H9 (cell line): ENCODE data around the gene ERO1B. TPM values are rescaled to one million over a fixed set of nuclear protein-coding genes. Genes with fewer than 3 reads are reported as not detected.

Experiments used
- DNase-seq: peaks from one replicate; pipeline ENCODE4 v3.0.0-alpha.2; 2017
- H2AFZ ChIP-seq: one replicate; pipeline ENCODE4 v1.6.1; 2013; ENCODE audit warnings: mild to moderate bottlenecking, low read length, control low read depth, moderate library complexity
- H2AK5ac ChIP-seq: 2 replicates; pipeline ENCODE4 v1.6.1; 2013; ENCODE audit warnings: low read length, control low read depth, mixed read lengths; ENCODE audit not compliant: insufficient read length
- H2BK120ac ChIP-seq: one replicate; pipeline ENCODE4 v1.6.1; 2013; ENCODE audit warnings: low read depth, mild to moderate bottlenecking, low read length, control low read depth, inconsistent platforms; ENCODE audit not compliant: poor library complexity, severe bottlenecking
- H2BK12ac ChIP-seq: 2 replicates; pipeline ENCODE4 v1.6.1; 2013; ENCODE audit warnings: low read length, control low read depth, mixed read lengths, low read depth; ENCODE audit not compliant: insufficient read length
- H2BK15ac ChIP-seq: 2 replicates; pipeline ENCODE4 v1.6.1; 2013; ENCODE audit warnings: low read depth, low read length, control low read depth
- H2BK20ac ChIP-seq: one replicate; pipeline ENCODE4 v1.6.1; 2013; ENCODE audit warnings: low read depth, mild to moderate bottlenecking, low read length, control low read depth, inconsistent platforms; ENCODE audit not compliant: poor library complexity, severe bottlenecking
- H2BK5ac ChIP-seq: 2 replicates; pipeline ENCODE4 v1.6.1; 2013; ENCODE audit warnings: low read length, control low read depth, mixed read lengths; ENCODE audit not compliant: insufficient read length
- H3K14ac ChIP-seq: 2 replicates; pipeline ENCODE4 v1.6.1; 2013; ENCODE audit warnings: low read length, control low read depth; ENCODE audit not compliant: insufficient read depth
- H3K18ac ChIP-seq: 2 replicates; pipeline ENCODE4 v1.6.1; 2013; ENCODE audit warnings: low read depth, mild to moderate bottlenecking, mixed read lengths, low read length, control low read depth; ENCODE audit not compliant: insufficient read length
- H3K23ac ChIP-seq: 2 replicates; pipeline ENCODE4 v1.6.1; 2013; ENCODE audit warnings: low read length, control low read depth, mixed read lengths, low read depth; ENCODE audit not compliant: insufficient read length
- H3K23me2 ChIP-seq: 2 replicates; pipeline ENCODE4 v1.6.1; 2013; ENCODE audit warnings: low read depth, mild to moderate bottlenecking, mixed read lengths, low read length, control low read depth; ENCODE audit not compliant: insufficient read length, poor library complexity, severe bottlenecking
- H3K27ac ChIP-seq: 2 replicates; pipeline ENCODE4 v1.5.1; 2013; ENCODE audit warnings: low read length, control low read depth, mixed read lengths, low read depth; ENCODE audit not compliant: insufficient read length
- H3K27me3 ChIP-seq: 2 replicates; pipeline ENCODE4 v1.6.1; 2013; ENCODE audit warnings: low read length, control low read depth, inconsistent platforms; ENCODE audit not compliant: insufficient read depth
- H3K4ac ChIP-seq: 2 replicates; pipeline ENCODE4 v1.6.1; 2013; ENCODE audit warnings: low read depth, mild to moderate bottlenecking, control low read depth, inconsistent platforms, low read length, moderate library complexity
- H3K4me1 ChIP-seq: 2 replicates; pipeline ENCODE4 v1.6.1; 2013; ENCODE audit warnings: low read length, control low read depth, inconsistent platforms; ENCODE audit not compliant: insufficient read depth
- H3K4me2 ChIP-seq: 2 replicates; pipeline ENCODE4 v1.6.1; 2013; ENCODE audit warnings: low read length, control low read depth, mixed read lengths; ENCODE audit not compliant: insufficient read length, insufficient read depth
- H3K56ac ChIP-seq: 2 replicates; pipeline ENCODE4 v1.6.1; 2013; ENCODE audit warnings: low read depth, mild to moderate bottlenecking, mixed read lengths, low read length, control low read depth; ENCODE audit not compliant: insufficient read length
- H3K79me1 ChIP-seq: 2 replicates; pipeline ENCODE4 v1.6.1; 2013; ENCODE audit warnings: low read depth, mild to moderate bottlenecking, moderate library complexity, low read length, control low read depth, inconsistent platforms; ENCODE audit not compliant: insufficient read depth, poor library complexity, severe bottlenecking
- H3K79me2 ChIP-seq: 2 replicates; pipeline ENCODE4 v1.6.1; 2013; ENCODE audit warnings: low read length, control low read depth, inconsistent platforms; ENCODE audit not compliant: insufficient read depth
- H3K9ac ChIP-seq: 2 replicates; pipeline ENCODE4 v1.6.1; 2013; ENCODE audit warnings: low read length, control low read depth, mixed read lengths; ENCODE audit not compliant: insufficient read length; ENCODE audit errors: extremely low read depth
- H3K9me3 ChIP-seq: one replicate; pipeline ENCODE4 v1.6.1; 2013; ENCODE audit warnings: low read depth, low read length, inconsistent platforms; ENCODE audit not compliant: control insufficient read depth
- H3T11ph ChIP-seq: one replicate; pipeline ENCODE4 v1.6.1; 2013; ENCODE audit warnings: mild to moderate bottlenecking, low read length, control low read depth, inconsistent platforms
- H4K20me1 ChIP-seq: one replicate; pipeline ENCODE4 v1.6.1; 2013; ENCODE audit not compliant: control insufficient read depth, insufficient read length, insufficient read depth
- H4K5ac ChIP-seq: 2 replicates; pipeline ENCODE4 v1.6.1; 2013; ENCODE audit warnings: low read depth, mild to moderate bottlenecking, mixed read lengths, low read length, control low read depth; ENCODE audit not compliant: insufficient read length
- H4K8ac ChIP-seq: replicated peaks from 2 replicates; pipeline ENCODE4 v1.6.1; 2013; ENCODE audit warnings: low read length, control low read depth, mixed read lengths, low read depth; ENCODE audit not compliant: insufficient read length
- H4K91ac ChIP-seq: 2 replicates; pipeline ENCODE4 v1.6.1; 2013; ENCODE audit warnings: low read depth, mild to moderate bottlenecking, moderate library complexity, mixed read lengths, low read length, control low read depth; ENCODE audit not compliant: insufficient read length
- H3K27ac Mint-ChIP-seq, 3 experiments: 2 replicates in 2 of 3; 3 replicates in 1 of 3; pipeline ENCODE4 v1.8.0; 2020 to 2021; ENCODE audit warnings: mixed read lengths in 3 of 3, mild to moderate bottlenecking in 1 of 3, moderate library complexity in 1 of 3
- H3K27me3 Mint-ChIP-seq: 2 replicates; pipeline ENCODE4 v1.8.0; 2021; ENCODE audit warnings: low read depth, mild to moderate bottlenecking, moderate library complexity, mixed read lengths
- H3K36me3 Mint-ChIP-seq, 3 experiments: 2 replicates in 2 of 3; 3 replicates in 1 of 3; pipeline ENCODE4 v1.8.0; 2020 to 2021; ENCODE audit warnings: low read depth in 3 of 3, mixed read lengths in 3 of 3; ENCODE audit not compliant: insufficient read depth in 1 of 3
- H3K4me1 Mint-ChIP-seq, 2 experiments: 2 replicates each; pipeline ENCODE4 v1.8.0; 2020; ENCODE audit warnings: mixed read lengths in 2 of 2
- H3K4me3 Mint-ChIP-seq, 2 experiments: 2 replicates in 1 of 2; 3 replicates in 1 of 2; pipeline ENCODE4 v1.8.0; 2020 to 2021; ENCODE audit warnings: mild to moderate bottlenecking in 2 of 2, mixed read lengths in 2 of 2, moderate library complexity in 1 of 2
- H3K9me3 Mint-ChIP-seq, 2 experiments: 2 replicates in 1 of 2; 3 replicates in 1 of 2; pipeline ENCODE4 v1.8.0; 2020; ENCODE audit warnings: mild to moderate bottlenecking in 2 of 2, mixed read lengths in 2 of 2, moderate library complexity in 1 of 2
- WGBS: extraction: QIAGEN DNeasy Blood & Tissue Kit; methylation state at CpG from one replicate; pipeline ENCODE4 v1.1.7; 2013; ENCODE audit warnings: missing lambda C conversion rate, low lambda C conversion rate, mixed read lengths; ENCODE audit not compliant: insufficient read length; ENCODE audit errors: extremely low coverage; 5-methylcytosine and 5-hydroxymethylcytosine counted together
- total RNA-seq: library from RNA; stranded (reverse); gene quantifications from 2 replicates; pipeline ENCODE4 v1.2.1, GENCODE V29; 2021
- TF ChIP-seq, protein P1 (sequence below): fragments of 200-600 bp; sonication (generic); conservative IDR thresholded peaks from 3 replicates; pipeline ENCODE4 v1.8.0; 2021; ENCODE audit warnings: antibody characterized with exemption, mild to moderate bottlenecking

The ERO1B gene
- total RNA-seq, 1 experiment from 2014 or later: 1.5 TPM

DNA sequence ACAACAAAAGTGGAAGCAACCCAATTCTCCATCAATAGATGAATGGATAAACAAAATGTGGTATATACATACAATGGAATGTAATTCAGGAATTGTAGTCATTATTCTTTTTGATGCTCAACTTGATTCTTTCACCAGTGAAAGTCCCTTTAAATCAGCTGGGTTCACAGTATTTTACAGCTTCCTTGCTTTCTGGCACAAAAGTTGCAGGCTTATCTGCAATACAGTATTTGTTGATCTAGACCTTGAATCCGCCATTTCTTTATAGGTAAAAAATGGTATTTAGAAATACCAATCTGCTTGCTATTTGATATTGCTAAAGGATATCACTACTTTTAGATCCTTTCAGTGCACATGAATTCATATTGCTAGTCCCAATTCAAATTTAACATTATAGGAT lies 44.7 kb upstream of the ERO1B start:
- Histone ChIP-seq H3K23ac (no peak overlapping the region), H3K56ac (no peak overlapping the region), H2BK120ac (no peak overlapping the region), H3K4me2 (no peak overlapping the region), H3K79me1 (no peaks in the 10 kb centered on the region), H3K27me3 (no peaks in the 10 kb centered on the region), H3K4me1 (no peaks in the 10 kb centered on the region), H3K79me2 (no peaks in the 10 kb centered on the region), H2BK15ac (no peak overlapping the region), H3K9ac (no peak overlapping the region), H2BK5ac (no peak overlapping the region), H4K8ac (no peak overlapping the region), H2BK12ac (no peak overlapping the region), H3K18ac (no peak overlapping the region), H3K4ac (no peak overlapping the region), H3K23me2 (no peaks in the 10 kb centered on the region), H2AK5ac (no peak overlapping the region), H4K20me1 (no peaks in the 10 kb centered on the region), H3K9me3 (no peaks in the 10 kb centered on the region), H2AFZ (no peak overlapping the region), H3K14ac (no peak overlapping the region), H3T11ph (no peak overlapping the region), H4K5ac (no peak overlapping the region), H2BK20ac (no peak overlapping the region), H3K27ac (no peak overlapping the region), H4K91ac (no peak overlapping the region)
- TF ChIP-seq, protein P1, sequence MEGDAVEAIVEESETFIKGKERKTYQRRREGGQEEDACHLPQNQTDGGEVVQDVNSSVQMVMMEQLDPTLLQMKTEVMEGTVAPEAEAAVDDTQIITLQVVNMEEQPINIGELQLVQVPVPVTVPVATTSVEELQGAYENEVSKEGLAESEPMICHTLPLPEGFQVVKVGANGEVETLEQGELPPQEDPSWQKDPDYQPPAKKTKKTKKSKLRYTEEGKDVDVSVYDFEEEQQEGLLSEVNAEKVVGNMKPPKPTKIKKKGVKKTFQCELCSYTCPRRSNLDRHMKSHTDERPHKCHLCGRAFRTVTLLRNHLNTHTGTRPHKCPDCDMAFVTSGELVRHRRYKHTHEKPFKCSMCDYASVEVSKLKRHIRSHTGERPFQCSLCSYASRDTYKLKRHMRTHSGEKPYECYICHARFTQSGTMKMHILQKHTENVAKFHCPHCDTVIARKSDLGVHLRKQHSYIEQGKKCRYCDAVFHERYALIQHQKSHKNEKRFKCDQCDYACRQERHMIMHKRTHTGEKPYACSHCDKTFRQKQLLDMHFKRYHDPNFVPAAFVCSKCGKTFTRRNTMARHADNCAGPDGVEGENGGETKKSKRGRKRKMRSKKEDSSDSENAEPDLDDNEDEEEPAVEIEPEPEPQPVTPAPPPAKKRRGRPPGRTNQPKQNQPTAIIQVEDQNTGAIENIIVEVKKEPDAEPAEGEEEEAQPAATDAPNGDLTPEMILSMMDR: no peak
- Mint-ChIP-seq H3K4me1 (no peaks in the 10 kb centered on the region), H3K36me3 (peaks cover 3 to 20% (median 13%) of the 10 kb centered on the region in 3 experiments; a peak in 6 of 7 replicates), H3K9me3 (peaks cover 18 to 26% of the 10 kb centered on the region in 2 experiments), H3K27ac (no peak overlapping the region), H3K27me3 (no peaks in the 10 kb centered on the region), H3K4me3 (no peak overlapping the region)
- DNase-seq: no peak
- WGBS: no CpG with 5 or more reads among the region's 1 CpG
